Hepatocyte (in vitro differentiated cells): ENCODE measurements around the gene CCDC9. TPM values are rescaled to one million over a fixed set of nuclear protein-coding genes. Genes with fewer than 3 reads are reported as not detected.

Experiments
- DNase-seq: peaks from one replicate; pipeline ENCODE4 v3.0.0-alpha.2; 2016; ENCODE audit warnings: low spot score
- H2AFZ ChIP-seq: fragments of 200-600 bp; sonication (generic); 2 replicates; pipeline ENCODE4 v1.6.0; 2016; ENCODE audit warnings: antibody characterized with exemption, mild to moderate bottlenecking
- H3K27ac ChIP-seq: fragments of 200-600 bp; sonication (generic); 2 replicates; pipeline ENCODE4 v1.5.1; 2016; ENCODE audit warnings: mild to moderate bottlenecking
- H3K27me3 ChIP-seq: fragments of 200-600 bp; sonication (generic); 2 replicates; pipeline ENCODE4 v1.6.1; 2016
- H3K36me3 ChIP-seq: fragments of 200-600 bp; sonication (generic); replicated peaks from 2 replicates; pipeline ENCODE4 v1.5.1; 2016; ENCODE audit warnings: low read depth; ENCODE audit not compliant: insufficient read depth
- H3K4me1 ChIP-seq: fragments of 200-600 bp; sonication (generic); 2 replicates; pipeline ENCODE4 v1.5.1; 2016; ENCODE audit warnings: mild to moderate bottlenecking, moderate library complexity; ENCODE audit not compliant: insufficient read depth
- H3K4me2 ChIP-seq: fragments of 200-600 bp; sonication (generic); 2 replicates; pipeline ENCODE4 v1.6.0; 2016
- H3K4me3 ChIP-seq: fragments of 200-600 bp; sonication (generic); 2 replicates; pipeline ENCODE4 v1.5.1; 2016; ENCODE audit warnings: mild to moderate bottlenecking
- H3K79me2 ChIP-seq: fragments of 200-600 bp; sonication (generic); 2 replicates; pipeline ENCODE4 v1.6.0; 2017; ENCODE audit warnings: mild to moderate bottlenecking
- H3K9me2 ChIP-seq: fragments of 200-600 bp; sonication (generic); replicated peaks from 2 replicates; pipeline ENCODE4 v1.6.0; 2017; ENCODE audit warnings: mild to moderate bottlenecking; ENCODE audit not compliant: insufficient read depth
- H3K9me3 ChIP-seq: fragments of 200-600 bp; sonication (generic); 2 replicates; pipeline ENCODE4 v1.5.1; 2016; ENCODE audit warnings: low read depth, mild to moderate bottlenecking
- H4K20me1 ChIP-seq: fragments of 200-600 bp; sonication (generic); 2 replicates; pipeline ENCODE4 v1.6.0; 2016; ENCODE audit warnings: mild to moderate bottlenecking; ENCODE audit not compliant: insufficient read depth, poor library complexity, severe bottlenecking
- EZH2 ChIP-seq: fragments of 200-600 bp; sonication (generic); IDR thresholded peaks from 2 replicates; pipeline ENCODE4 v1.6.1; 2016; ENCODE audit warnings: antibody characterized with exemption, mild to moderate bottlenecking, borderline replicate concordance
- EZH2phosphoT487 ChIP-seq: fragments of 200-600 bp; sonication (generic); IDR thresholded peaks from one replicate; pipeline ENCODE4 v1.6.1; 2018; ENCODE audit warnings: antibody characterized with exemption, mild to moderate bottlenecking, low read depth, moderate library complexity; ENCODE audit not compliant: unreplicated experiment, severe bottlenecking
- WGBS: methylation state at CpG from one replicate; pipeline ENCODE4 v1.1.6; 2016; ENCODE audit warnings: low lambda C conversion rate; ENCODE audit errors: missing lambda C conversion rate; 5-methylcytosine and 5-hydroxymethylcytosine counted together
- microRNA counts: library from miRNA; unstranded; fragments of <30 nt; microRNA quantifications from one replicate; lab custom pipeline; 2017
- microRNA-seq: library from miRNA; unstranded; fragments of <30 nt; microRNA quantifications from one replicate; pipeline ENCODE4, GENCODE V29; 2017
- polyA plus RNA-seq: library from polyadenylated mRNA; unstranded; fragments of >200 nt; fragmentation: Nextera tagmentation; extraction: Ambion mirVana; gene quantifications from 2 replicates; pipeline ENCODE4 v1.2.1, GENCODE V29; 2016
- small RNA-seq: library from RNA; depleted of rRNA; stranded (forward); fragments of <200 nt; gene quantifications from one replicate; pipeline ENCODE3, GENCODE V24; 2014
- total RNA-seq: library from RNA; depleted of rRNA; stranded (reverse); fragments of >200 nt; gene quantifications from 2 replicates; pipeline ENCODE4 v1.2.3, GENCODE V29; 2014
- TF ChIP-seq, protein P1 (sequence below): fragments of 200-600 bp; sonication (generic); IDR thresholded peaks from 2 replicates; pipeline ENCODE4 v1.5.1; 2016; ENCODE audit warnings: antibody characterized with exemption, mild to moderate bottlenecking; ENCODE audit not compliant: poor library complexity

Gene CCDC9
- total and polyA plus RNA-seq, 2 experiments from 2014 or later: 7.9 to 13.0 TPM

DNA sequence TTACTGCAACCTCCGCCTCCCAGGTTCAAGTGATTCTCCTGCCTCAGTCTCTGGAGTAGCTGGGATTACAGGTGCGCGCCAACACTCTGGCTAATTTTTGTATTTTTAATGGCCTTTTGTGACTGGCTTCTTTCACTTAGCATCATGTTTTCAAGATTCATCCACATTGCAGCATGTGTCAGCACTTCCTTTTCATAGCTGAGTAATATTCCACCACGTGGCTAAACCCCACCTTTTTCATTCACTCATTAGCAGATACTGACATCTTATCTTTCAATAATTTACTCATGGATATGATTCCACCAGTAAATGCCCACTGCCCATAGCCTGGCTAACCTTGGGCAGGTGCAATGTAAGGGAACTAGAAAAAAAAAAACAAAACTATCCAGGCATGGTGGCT lies 60.2 kb downstream of the CCDC9 start:
- no peak for DNase-seq
- Histone ChIP-seq H3K4me2 (no peak overlapping the region), H3K9me3 (no peaks in the 10 kb centered on the region), H3K4me3 (no peak overlapping the region), H3K36me3 (no peaks in the 10 kb centered on the region), H3K9me2 (no peaks in the 10 kb centered on the region), H4K20me1 (no peaks in the 10 kb centered on the region), H3K79me2 (no peaks in the 10 kb centered on the region), H3K27ac (no peak overlapping the region), H3K27me3 (no peaks in the 10 kb centered on the region), H3K4me1 (no peaks in the 10 kb centered on the region), H2AFZ (no peak overlapping the region)
- 95% methylated on average over 4 of the region's 4 CpGs for WGBS
- TF ChIP-seq EZH2: no peak
- TF ChIP-seq, protein P1, sequence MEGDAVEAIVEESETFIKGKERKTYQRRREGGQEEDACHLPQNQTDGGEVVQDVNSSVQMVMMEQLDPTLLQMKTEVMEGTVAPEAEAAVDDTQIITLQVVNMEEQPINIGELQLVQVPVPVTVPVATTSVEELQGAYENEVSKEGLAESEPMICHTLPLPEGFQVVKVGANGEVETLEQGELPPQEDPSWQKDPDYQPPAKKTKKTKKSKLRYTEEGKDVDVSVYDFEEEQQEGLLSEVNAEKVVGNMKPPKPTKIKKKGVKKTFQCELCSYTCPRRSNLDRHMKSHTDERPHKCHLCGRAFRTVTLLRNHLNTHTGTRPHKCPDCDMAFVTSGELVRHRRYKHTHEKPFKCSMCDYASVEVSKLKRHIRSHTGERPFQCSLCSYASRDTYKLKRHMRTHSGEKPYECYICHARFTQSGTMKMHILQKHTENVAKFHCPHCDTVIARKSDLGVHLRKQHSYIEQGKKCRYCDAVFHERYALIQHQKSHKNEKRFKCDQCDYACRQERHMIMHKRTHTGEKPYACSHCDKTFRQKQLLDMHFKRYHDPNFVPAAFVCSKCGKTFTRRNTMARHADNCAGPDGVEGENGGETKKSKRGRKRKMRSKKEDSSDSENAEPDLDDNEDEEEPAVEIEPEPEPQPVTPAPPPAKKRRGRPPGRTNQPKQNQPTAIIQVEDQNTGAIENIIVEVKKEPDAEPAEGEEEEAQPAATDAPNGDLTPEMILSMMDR: no peak
- no peak for TF ChIP-seq EZH2phosphoT487

DNA sequence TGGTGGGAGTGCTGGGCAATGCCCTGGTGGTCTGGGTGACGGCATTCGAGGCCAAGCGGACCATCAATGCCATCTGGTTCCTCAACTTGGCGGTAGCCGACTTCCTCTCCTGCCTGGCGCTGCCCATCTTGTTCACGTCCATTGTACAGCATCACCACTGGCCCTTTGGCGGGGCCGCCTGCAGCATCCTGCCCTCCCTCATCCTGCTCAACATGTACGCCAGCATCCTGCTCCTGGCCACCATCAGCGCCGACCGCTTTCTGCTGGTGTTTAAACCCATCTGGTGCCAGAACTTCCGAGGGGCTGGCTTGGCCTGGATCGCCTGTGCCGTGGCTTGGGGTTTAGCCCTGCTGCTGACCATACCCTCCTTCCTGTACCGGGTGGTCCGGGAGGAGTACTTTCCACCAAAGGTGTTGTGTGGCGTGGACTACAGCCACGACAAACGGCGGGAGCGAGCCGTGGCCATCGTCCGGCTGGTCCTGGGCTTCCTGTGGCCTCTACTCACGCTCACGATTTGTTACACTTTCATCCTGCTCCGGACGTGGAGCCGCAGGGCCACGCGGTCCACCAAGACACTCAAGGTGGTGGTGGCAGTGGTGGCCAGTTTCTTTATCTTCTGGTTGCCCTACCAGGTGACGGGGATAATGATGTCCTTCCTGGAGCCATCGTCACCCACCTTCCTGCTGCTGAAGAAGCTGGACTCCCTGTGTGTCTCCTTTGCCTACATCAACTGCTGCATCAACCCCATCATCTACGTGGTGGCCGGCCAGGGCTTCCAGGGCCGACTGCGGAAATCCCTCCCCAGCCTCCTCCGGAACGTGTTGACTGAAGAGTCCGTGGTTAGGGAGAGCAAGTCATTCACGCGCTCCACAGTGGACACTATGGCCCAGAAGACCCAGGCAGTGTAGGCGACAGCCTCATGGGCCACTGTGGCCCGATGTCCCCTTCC lies 63.9 kb downstream of the CCDC9 start:
- Histone ChIP-seq H3K4me1 (no peaks in the 10 kb centered on the region), H4K20me1 (no peaks in the 10 kb centered on the region), H3K27me3 (no peaks in the 10 kb centered on the region), H3K36me3 (no peaks in the 10 kb centered on the region), H3K9me3 (no peaks in the 10 kb centered on the region), H3K27ac (no peak overlapping the region), H3K79me2 (no peaks in the 10 kb centered on the region), H3K4me3 (no peak overlapping the region), H2AFZ (no peak overlapping the region), H3K9me2 (no peaks in the 10 kb centered on the region), H3K4me2 (no peak overlapping the region)
- DNase-seq: no peak
- TF ChIP-seq EZH2 (no peak), EZH2phosphoT487 (no peak)
- TF ChIP-seq, protein P1: no peak
- 96% methylated on average over 46 of the region's 46 CpGs for WGBS

MicroRNA genes within 50 kb of the gene (microRNA counts, 767-probe panel; counts per million panel counts)
- microRNA hsa-miR-3190-5p (lab: Ali Mortazavi, UCI): not detected

Small RNAs within 50 kb of the gene (microRNA-seq; reads per million reads assigned to microRNA genes)
- gene MIR3190: not detected
- not detected for gene MIR3191

Small RNAs within 50 kb of the gene (small RNA-seq; reads per million reads assigned to genes)
- gene MIR3190: not detected

Other genes starting within 250 kb of the CCDC9 start
- 0.20 and 0.23 TPM in 2 replicates for gene NPAS1, start 236.7 kb upstream of the CCDC9 start, total RNA-seq
- gene NPAS1, start 236.7 kb upstream of the CCDC9 start, polyA plus RNA-seq: 4.5 and 5.5 TPM in 2 replicates
- gene TMEM160, start 207.9 kb upstream of the CCDC9 start, total RNA-seq: 21.1 and 31.0 TPM in 2 replicates
- 71.7 and 91.7 TPM in 2 replicates for gene TMEM160, start 207.9 kb upstream of the CCDC9 start, polyA plus RNA-seq
- 11.7 and 13.1 TPM in 2 replicates for gene ZC3H4, start 142.7 kb upstream of the CCDC9 start, total RNA-seq
- 4.3 TPM in 2 replicates for gene ZC3H4, start 142.7 kb upstream of the CCDC9 start, polyA plus RNA-seq
- 90.3 and 112 TPM in 2 replicates for gene SAE1, start 125.7 kb upstream of the CCDC9 start, total RNA-seq
- 97.2 and 98.8 TPM in 2 replicates for gene SAE1, start 125.7 kb upstream of the CCDC9 start, polyA plus RNA-seq
- gene BBC3, start 25.3 kb upstream of the CCDC9 start, total RNA-seq: 8.0 and 9.9 TPM in 2 replicates
- gene BBC3, start 25.3 kb upstream of the CCDC9 start, polyA plus RNA-seq: 14.7 and 22.0 TPM in 2 replicates
- gene INAFM1, start 18.4 kb downstream of the CCDC9 start, total RNA-seq: 1.7 and 1.9 TPM in 2 replicates
- 11.9 and 13.8 TPM in 2 replicates for gene INAFM1, start 18.4 kb downstream of the CCDC9 start, polyA plus RNA-seq
- 0.43 and 0.96 TPM in 2 replicates for gene C5AR1, start 53.3 kb downstream of the CCDC9 start, total RNA-seq
- gene C5AR1, start 53.3 kb downstream of the CCDC9 start, polyA plus RNA-seq: 0.99 and 3.2 TPM in 2 replicates
- 0.53 TPM in 1 of 2 replicates, not detected in the other for gene C5AR2, start 75.7 kb downstream of the CCDC9 start, total RNA-seq
- 0.24 TPM in 1 of 2 replicates, not detected in the other for gene C5AR2, start 75.7 kb downstream of the CCDC9 start, polyA plus RNA-seq
- 9.3 and 10.7 TPM in 2 replicates for gene DHX34, start 92.8 kb downstream of the CCDC9 start, total RNA-seq
- 17.6 and 18.2 TPM in 2 replicates for gene DHX34, start 92.8 kb downstream of the CCDC9 start, polyA plus RNA-seq
- gene MEIS3, start 163.0 kb downstream of the CCDC9 start, total RNA-seq: 18.4 and 21.2 TPM in 2 replicates
- gene MEIS3, start 163.0 kb downstream of the CCDC9 start, polyA plus RNA-seq: 40.6 and 47.0 TPM in 2 replicates
- gene SLC8A2, start 215.4 kb downstream of the CCDC9 start, total RNA-seq: 1.1 and 1.2 TPM in 2 replicates
- 0.24 and 0.40 TPM in 2 replicates for gene SLC8A2, start 215.4 kb downstream of the CCDC9 start, polyA plus RNA-seq
- gene KPTN, start 227.7 kb downstream of the CCDC9 start, total RNA-seq: 8.3 and 10.1 TPM in 2 replicates
- gene KPTN, start 227.7 kb downstream of the CCDC9 start, polyA plus RNA-seq: 22.6 and 25.4 TPM in 2 replicates